ENCODE results near the gene IFNAR2.

- TF ChIP-seq SIN3A (IDR thresholded peaks at IDR 0.05; ENCODE audit: borderline replicate concordance, insufficient read depth, low read length) (no peak), TAF1 (IDR thresholded peaks at IDR 0.05; ENCODE audit: borderline replicate concordance, insufficient read depth, low read length) (no peak), POLR2AphosphoS5 (IDR thresholded peaks at IDR 0.05; ENCODE audit: low read depth, low read length) (no peak)
Observed at GRCh38 chr21:33259995-33260394, 30.3 kb downstream of the IFNAR2 start.
